Fibroblast of lung (primary cell): ENCODE measurements around the gene IFI16. TPM values are rescaled to one million over a fixed set of nuclear protein-coding genes. Genes with fewer than 3 reads are reported as not detected.
"Not testable (repeated sequence)": the region's sequence is repeated elsewhere in the genome, so short reads cannot be mapped to it uniquely, and the experiment has no call there.

Experiments
- DNase-seq, 2 donors: peaks; one replicate each; pipeline versions ENCODE4 v3.0.0 to v3.0.0-alpha.2; 2010; ENCODE audit warnings: low read depth in 2 of 2
- H2AFZ ChIP-seq: 2 replicates; pipeline ENCODE4 v1.5.1; 2012; ENCODE audit warnings: low read length, control low read depth, inconsistent platforms
- H3K27ac ChIP-seq: 2 replicates; pipeline ENCODE4 v1.5.1; 2011; ENCODE audit warnings: low read length, control low read depth; ENCODE audit not compliant: insufficient read depth
- H3K27me3 ChIP-seq: 2 replicates; pipeline ENCODE4 v1.5.1; 2011; ENCODE audit warnings: mild to moderate bottlenecking, low read length; ENCODE audit not compliant: control insufficient read depth, insufficient read depth
- H3K36me3 ChIP-seq: 2 replicates; pipeline ENCODE4 v1.5.1; 2011; ENCODE audit warnings: low read length; ENCODE audit not compliant: control insufficient read depth, insufficient read depth
- H3K4me1 ChIP-seq: 2 replicates; pipeline ENCODE4 v1.5.1; 2011; ENCODE audit warnings: low read length; ENCODE audit not compliant: control insufficient read depth, insufficient read depth; ENCODE audit errors: extremely low read depth
- H3K4me2 ChIP-seq: 2 replicates; pipeline ENCODE4 v1.5.1; 2011; ENCODE audit warnings: low read length, control low read depth; ENCODE audit not compliant: insufficient read depth; ENCODE audit errors: extremely low read depth
- H3K4me3 ChIP-seq, 4 experiments: fragments of 200-600 bp in 1 of 4; sonication (generic) in 1 of 4; replicated peaks in 1 of 4; 2 replicates each; pipeline ENCODE4 v1.5.1; 2011 to 2016; ENCODE audit warnings: low read length in 4 of 4, low read depth in 3 of 4, mild to moderate bottlenecking in 3 of 4, control low read depth in 2 of 4, inconsistent platforms in 1 of 4, mixed read lengths in 1 of 4; ENCODE audit not compliant: insufficient read depth in 1 of 4; ENCODE audit errors: control extremely low read depth in 1 of 4
- H3K79me2 ChIP-seq: 2 replicates; pipeline ENCODE4 v1.5.1; 2012; ENCODE audit warnings: mild to moderate bottlenecking, low read length, inconsistent platforms; ENCODE audit not compliant: control insufficient read depth, insufficient read depth
- H3K9ac ChIP-seq: 2 replicates; pipeline ENCODE4 v1.5.1; 2011; ENCODE audit warnings: mild to moderate bottlenecking, low read length, control low read depth; ENCODE audit not compliant: insufficient read depth
- H3K9me3 ChIP-seq: 2 replicates; pipeline ENCODE4 v1.5.1; 2012; ENCODE audit warnings: low read depth, low read length; ENCODE audit not compliant: control insufficient read depth, insufficient read depth
- H4K20me1 ChIP-seq: 2 replicates; pipeline ENCODE4 v1.5.1; 2011; ENCODE audit warnings: low read length; ENCODE audit not compliant: control insufficient read depth, insufficient read depth; ENCODE audit errors: extremely low read depth
- CTCF ChIP-seq, 2 donors: IDR thresholded peaks in 1 of 2; conservative IDR thresholded peaks in 1 of 2; 1 replicate in 1 of 2; 2 replicates in 1 of 2; pipeline ENCODE4 v1.5.1; 2011 to 2012; ENCODE audit warnings: low read length in 2 of 2, control low read depth in 1 of 2, inconsistent platforms in 1 of 2, low read depth in 1 of 2, mild to moderate bottlenecking in 1 of 2
- EZH2 ChIP-seq: IDR thresholded peaks from 2 replicates; pipeline ENCODE4 v1.5.1; 2012; ENCODE audit warnings: low read length, control low read depth, mild to moderate bottlenecking; ENCODE audit errors: missing control alignments
- polyA plus RNA-seq, 2 donors: library from polyadenylated mRNA; depleted of rRNA in 1 of 2; stranded (reverse) in 1 of 2; unstranded in 1 of 2; fragments of >200 nt; gene quantifications; 2 replicates each; pipeline ENCODE4 v1.2.1, GENCODE V29; 2011 to 2012; ENCODE audit warnings: missing spikeins in 1 of 2
- total RNA-seq: library from RNA; depleted of rRNA; stranded (reverse); fragments of >200 nt; gene quantifications from 2 replicates; pipeline ENCODE4 v1.2.1, GENCODE V29; 2014

Gene IFI16
- total and polyA plus RNA-seq, 2 donors (not counting 1 experiment from before 2014, with no cell fraction given) = 141 to 223 TPM

GRCh38 chr1:159100589-159100988 lies 90.9 kb downstream of the IFI16 start:
- Histone ChIP-seq H3K9ac (no peak overlapping the region), H3K27ac (no peak overlapping the region), H3K4me1 (no peaks in the 10 kb centered on the region), H3K79me2 (no peaks in the 10 kb centered on the region), H3K4me2 (no peak overlapping the region), H2AFZ (no peak overlapping the region), H3K4me3 (no peak overlapping the region), H4K20me1 (no peaks in the 10 kb centered on the region), H3K27me3 (peaks cover 5% of the 10 kb centered on the region), H3K36me3 (no peaks in the 10 kb centered on the region), H3K9me3 (no peaks in the 10 kb centered on the region)
- TF ChIP-seq EZH2 = no peak
- no peak for TF ChIP-seq CTCF (conservative IDR thresholded peaks at IDR 0.05 in 1 of 2, IDR thresholded peaks at IDR 0.05 in 1 of 2; ENCODE audit: low read depth in 1 of 2, low read length in 2 of 2)
- no peak for DNase-seq

- H3K9me3 ChIP-seq, H3K4me2 ChIP-seq, H3K9ac ChIP-seq, H3K4me1 ChIP-seq, H3K4me3 ChIP-seq, H4K20me1 ChIP-seq, H3K79me2 ChIP-seq, H2AFZ ChIP-seq, H3K27me3 ChIP-seq, H3K36me3 ChIP-seq, H3K27ac ChIP-seq: not testable (repeated sequence)
- peak in 1 of 2 donors; percentile 10 for DNase-seq
These were observed 93.3 kb downstream of the IFI16 start for GRCh38 chr1:159103021-159103420.

Other genes with a start within 250 kb of the IFI16 start
- not detected in 2 replicates for gene OR6N1, start 237.7 kb upstream of the IFI16 start, total RNA-seq
- not detected in 2 replicates for gene OR6N1, start 237.7 kb upstream of the IFI16 start, polyA plus RNA-seq
- not detected in 2 replicates for gene OR6N2, start 228.7 kb upstream of the IFI16 start, total RNA-seq
- not detected in 2 replicates for gene OR6N2, start 228.7 kb upstream of the IFI16 start, polyA plus RNA-seq
- gene MNDA, start 178.6 kb upstream of the IFI16 start, total RNA-seq = not detected in 2 replicates
- not detected in 2 replicates for gene MNDA, start 178.6 kb upstream of the IFI16 start, polyA plus RNA-seq
- not detected in 2 replicates for gene PYHIN1, start 78.4 kb upstream of the IFI16 start, total RNA-seq
- not detected in 2 replicates for gene PYHIN1, start 78.4 kb upstream of the IFI16 start, polyA plus RNA-seq
- gene AIM2, start 66.9 kb downstream of the IFI16 start, total RNA-seq = not detected in 2 replicates
- not detected in 2 replicates for gene AIM2, start 66.9 kb downstream of the IFI16 start, polyA plus RNA-seq
- 2.1 TPM in 1 of 2 replicates, not detected in the other for gene CADM3, start 161.7 kb downstream of the IFI16 start, total RNA-seq
- gene CADM3, start 161.7 kb downstream of the IFI16 start, polyA plus RNA-seq = not detected in 2 replicates
- gene ACKR1, start 195.0 kb downstream of the IFI16 start, total RNA-seq = not detected in 2 replicates
- gene ACKR1, start 195.0 kb downstream of the IFI16 start, polyA plus RNA-seq = not detected in 2 replicates